Fibroblast of lung (primary cell): ENCODE results near the gene C1orf232. TPM values are rescaled to one million over a fixed set of nuclear protein-coding genes. Genes with fewer than 3 reads are reported as not detected.

Source experiments
- DNase-seq, 2 donors: peaks; one replicate each; pipeline versions ENCODE4 v3.0.0 to v3.0.0-alpha.2; 2010; ENCODE audit warnings: low read depth in 2 of 2
- H2AFZ ChIP-seq: 2 replicates; pipeline ENCODE4 v1.5.1; 2012; ENCODE audit warnings: low read length, control low read depth, inconsistent platforms
- H3K27ac ChIP-seq: 2 replicates; pipeline ENCODE4 v1.5.1; 2011; ENCODE audit warnings: low read length, control low read depth; ENCODE audit not compliant: insufficient read depth
- H3K27me3 ChIP-seq: 2 replicates; pipeline ENCODE4 v1.5.1; 2011; ENCODE audit warnings: mild to moderate bottlenecking, low read length; ENCODE audit not compliant: control insufficient read depth, insufficient read depth
- H3K36me3 ChIP-seq: 2 replicates; pipeline ENCODE4 v1.5.1; 2011; ENCODE audit warnings: low read length; ENCODE audit not compliant: control insufficient read depth, insufficient read depth
- H3K4me1 ChIP-seq: 2 replicates; pipeline ENCODE4 v1.5.1; 2011; ENCODE audit warnings: low read length; ENCODE audit not compliant: control insufficient read depth, insufficient read depth; ENCODE audit errors: extremely low read depth
- H3K4me2 ChIP-seq: 2 replicates; pipeline ENCODE4 v1.5.1; 2011; ENCODE audit warnings: low read length, control low read depth; ENCODE audit not compliant: insufficient read depth; ENCODE audit errors: extremely low read depth
- H3K4me3 ChIP-seq, 4 experiments: fragments of 200-600 bp in 1 of 4; sonication (generic) in 1 of 4; replicated peaks in 1 of 4; 2 replicates each; pipeline ENCODE4 v1.5.1; 2011 to 2016; ENCODE audit warnings: low read length in 4 of 4, low read depth in 3 of 4, mild to moderate bottlenecking in 3 of 4, control low read depth in 2 of 4, inconsistent platforms in 1 of 4, mixed read lengths in 1 of 4; ENCODE audit not compliant: insufficient read depth in 1 of 4; ENCODE audit errors: control extremely low read depth in 1 of 4
- H3K79me2 ChIP-seq: 2 replicates; pipeline ENCODE4 v1.5.1; 2012; ENCODE audit warnings: mild to moderate bottlenecking, low read length, inconsistent platforms; ENCODE audit not compliant: control insufficient read depth, insufficient read depth
- H3K9ac ChIP-seq: 2 replicates; pipeline ENCODE4 v1.5.1; 2011; ENCODE audit warnings: mild to moderate bottlenecking, low read length, control low read depth; ENCODE audit not compliant: insufficient read depth
- H3K9me3 ChIP-seq: 2 replicates; pipeline ENCODE4 v1.5.1; 2012; ENCODE audit warnings: low read depth, low read length; ENCODE audit not compliant: control insufficient read depth, insufficient read depth
- H4K20me1 ChIP-seq: 2 replicates; pipeline ENCODE4 v1.5.1; 2011; ENCODE audit warnings: low read length; ENCODE audit not compliant: control insufficient read depth, insufficient read depth; ENCODE audit errors: extremely low read depth
- CTCF ChIP-seq, 2 donors: IDR thresholded peaks in 1 of 2; conservative IDR thresholded peaks in 1 of 2; 1 replicate in 1 of 2; 2 replicates in 1 of 2; pipeline ENCODE4 v1.5.1; 2011 to 2012; ENCODE audit warnings: low read length in 2 of 2, control low read depth in 1 of 2, inconsistent platforms in 1 of 2, low read depth in 1 of 2, mild to moderate bottlenecking in 1 of 2
- EZH2 ChIP-seq: IDR thresholded peaks from 2 replicates; pipeline ENCODE4 v1.5.1; 2012; ENCODE audit warnings: low read length, control low read depth, mild to moderate bottlenecking; ENCODE audit errors: missing control alignments
- polyA plus RNA-seq, 2 donors: library from polyadenylated mRNA; depleted of rRNA in 1 of 2; stranded (reverse) in 1 of 2; unstranded in 1 of 2; fragments of >200 nt; gene quantifications; 2 replicates each; pipeline ENCODE4 v1.2.1, GENCODE V29; 2011 to 2012; ENCODE audit warnings: missing spikeins in 1 of 2
- total RNA-seq: library from RNA; depleted of rRNA; stranded (reverse); fragments of >200 nt; gene quantifications from 2 replicates; pipeline ENCODE4 v1.2.1, GENCODE V29; 2014

The C1orf232 gene
- total and polyA plus RNA-seq, 2 donors (not counting 1 experiment from before 2014, with no cell fraction given), result not detected

GRCh38 chr1:26177182-26177684, 8.5 kb upstream of the C1orf232 start, which contains the start of gene CNKSR1:
CNKSR1 (plus strand) TSS chr1:26177491; CDS start chr1:26177548, 57 bp downstream.
- no peaks in the 10 kb centered on the region for H4K20me1 ChIP-seq
- no peak within 1 kb of the TSS for H3K4me3 ChIP-seq
- peaks cover 3% of the 10 kb centered on the region for H3K27me3 ChIP-seq
- no peak within 1 kb of the TSS for H3K27ac ChIP-seq
- no peak within 1 kb of the TSS for H3K4me2 ChIP-seq
- H3K4me1 ChIP-seq, result no peaks in the 10 kb centered on the region
- no peak within 1 kb of the TSS for H2AFZ ChIP-seq
- H3K9me3 ChIP-seq, result no peaks in the 10 kb centered on the region
- no peak for DNase-seq
- H3K9ac ChIP-seq, result no peak within 1 kb of the TSS
- TF ChIP-seq CTCF (conservative IDR thresholded peaks at IDR 0.05 in 1 of 2, IDR thresholded peaks at IDR 0.05 in 1 of 2; ENCODE audit: low read depth in 1 of 2, low read length in 2 of 2), result no peak
- TF ChIP-seq EZH2, result no peak
- no peaks in the 10 kb centered on the region for H3K79me2 ChIP-seq
- H3K36me3 ChIP-seq, result no peaks in the 10 kb centered on the region

GRCh38 chr1:26175346-26175745, 6.6 kb upstream of the C1orf232 start:
- Histone ChIP-seq H3K4me3 (no peak overlapping the region), H2AFZ (no peak overlapping the region), H3K4me1 (peaks cover 3% of the 10 kb centered on the region), H3K27me3 (peaks cover 2% of the 10 kb centered on the region), H3K9ac (no peak overlapping the region), H3K9me3 (no peaks in the 10 kb centered on the region), H3K4me2 (no peak overlapping the region), H3K36me3 (peaks cover 3% of the 10 kb centered on the region), H4K20me1 (no peaks in the 10 kb centered on the region), H3K27ac (no peak overlapping the region), H3K79me2 (peaks cover 3% of the 10 kb centered on the region)
- TF ChIP-seq EZH2 (no peak), CTCF (conservative IDR thresholded peaks at IDR 0.05 in 1 of 2, IDR thresholded peaks at IDR 0.05 in 1 of 2; ENCODE audit: low read depth in 1 of 2, low read length in 2 of 2) (no peak)
- no peak for DNase-seq

GRCh38 chr1:26171084-26172072, 2.6 kb upstream of the C1orf232 start, which contains the start of gene ZNF593OS:
ZNF593OS (minus strand) TSS chr1:26171832; CDS start chr1:26171661, 171 bp downstream.
- DNase-seq, result no peak
- Histone ChIP-seq H3K27me3 (no peaks in the 10 kb centered on the region), H3K27ac (no peak within 1 kb of the TSS), H3K4me3 (peak within 1 kb of the TSS; percentile 80 to 94 (median 84)), H3K9ac (no peak within 1 kb of the TSS), H2AFZ (no peak within 1 kb of the TSS), H3K36me3 (peaks cover 3% of the 10 kb centered on the region), H3K4me1 (peaks cover 4% of the 10 kb centered on the region), H3K4me2 (peak within 1 kb of the TSS; percentile 97), H4K20me1 (no peaks in the 10 kb centered on the region), H3K79me2 (peaks cover 6% of the 10 kb centered on the region), H3K9me3 (no peaks in the 10 kb centered on the region)
- TF ChIP-seq CTCF (conservative IDR thresholded peaks at IDR 0.05 in 1 of 2, IDR thresholded peaks at IDR 0.05 in 1 of 2; ENCODE audit: low read depth in 1 of 2, low read length in 2 of 2) (no peak), EZH2 (no peak)
